Heart left ventricle (tissue), 13 donors: Measurements from ENCODE around the gene LRP10.

ENCODE experiments used
- POLR2A ChIP-seq, 2 donors: fragments of 450-650 bp; IDR thresholded peaks; one replicate each; pipeline ENCODE4 v1.6.1; 2017; ENCODE audit warnings: antibody characterized with exemption in 2 of 2, mild to moderate bottlenecking in 2 of 2, moderate library complexity in 2 of 2
- TF ChIP-seq, protein P1 (sequence below), 12 donors: fragments of 200-600 bp; sonication (generic) in 4 of 12; IDR thresholded peaks; one replicate each; pipeline versions ENCODE4 v1.5.0 to v1.8.0; 2018 to 2022; ENCODE audit warnings: antibody characterized with exemption in 12 of 12, mild to moderate bottlenecking in 5 of 12
- donor health status: ischemic (EF 13 %, LVEDD 7.1; RV severe dilation, severe dysfunction).
- donor health status: DM: no; HTN: yes; CAD: no.
- donor health status: DM: no; HTN: no; CAD: no.
- donor health status: ischemic (EF 25% LVEDD 6.9; RV normal size, moderate dysfunction).
- donor health status: ischemic (EF 25% LVEDD 5.7; RV mildly dilated, moderate dysfunction).
- donor health status: ischemic (EF 35%, LVEDD 5.7; RV mildly dilated, moderate dysfunction).
- donor health status: nonischemic (EF 11% LVEDD 7.7; RV severe dilation, severe dysfunction).
- donor health status: DM: yes; HTN: yes; CAD: no.
- donor health status: PGD.
- donor health status: ischemic (EF 29% LVEDD 5.4; RV normal size, mild dysfunction).
- donor health status: nonischemic (EF 23%, LVEDD 6.1; RV moderate dilation, normal function).

- TF ChIP-seq, protein P1, sequence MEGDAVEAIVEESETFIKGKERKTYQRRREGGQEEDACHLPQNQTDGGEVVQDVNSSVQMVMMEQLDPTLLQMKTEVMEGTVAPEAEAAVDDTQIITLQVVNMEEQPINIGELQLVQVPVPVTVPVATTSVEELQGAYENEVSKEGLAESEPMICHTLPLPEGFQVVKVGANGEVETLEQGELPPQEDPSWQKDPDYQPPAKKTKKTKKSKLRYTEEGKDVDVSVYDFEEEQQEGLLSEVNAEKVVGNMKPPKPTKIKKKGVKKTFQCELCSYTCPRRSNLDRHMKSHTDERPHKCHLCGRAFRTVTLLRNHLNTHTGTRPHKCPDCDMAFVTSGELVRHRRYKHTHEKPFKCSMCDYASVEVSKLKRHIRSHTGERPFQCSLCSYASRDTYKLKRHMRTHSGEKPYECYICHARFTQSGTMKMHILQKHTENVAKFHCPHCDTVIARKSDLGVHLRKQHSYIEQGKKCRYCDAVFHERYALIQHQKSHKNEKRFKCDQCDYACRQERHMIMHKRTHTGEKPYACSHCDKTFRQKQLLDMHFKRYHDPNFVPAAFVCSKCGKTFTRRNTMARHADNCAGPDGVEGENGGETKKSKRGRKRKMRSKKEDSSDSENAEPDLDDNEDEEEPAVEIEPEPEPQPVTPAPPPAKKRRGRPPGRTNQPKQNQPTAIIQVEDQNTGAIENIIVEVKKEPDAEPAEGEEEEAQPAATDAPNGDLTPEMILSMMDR (IDR thresholded peaks at IDR 0.05) = no peak
- TF ChIP-seq POLR2A (IDR thresholded peaks at IDR 0.05) = no peak
These were observed 52.2 kb downstream of the LRP10 start for GRCh38 chr14:22923746-22924145.
